Activated B cell treated with CpG ODN at 0.5 μM for 24 hours (primary cell): ENCODE results near the gene ACKR1. TPM values are rescaled to one million over a fixed set of nuclear protein-coding genes. Genes with fewer than 3 reads are reported as not detected.
A peak's percentile ranks its signal among the peaks of the same experiment; 100 is the strongest.

Experiments
- ATAC-seq: fragments of 200-7000 bp; cut with Tn5 transposase; one replicate; pipeline ENCODE4 v1.10.0; 2021; ENCODE audit warnings: low read depth, mild to moderate bottlenecking, moderate library complexity
- CTCF ChIA-PET: fragments of 350-600 bp; sonication (Branson Sonifier 250); formaldehyde crosslinking; loops from one replicate; lab custom pipeline; 2021; ENCODE audit warnings: antibody characterized with exemption; lab: Charles Lee
- POLR2A ChIA-PET: fragments of 350-600 bp; sonication (Branson Sonifier 250); formaldehyde crosslinking; loops from one replicate; lab custom pipeline; 2021; ENCODE audit warnings: antibody characterized with exemption; lab: Charles Lee
- DNase-seq: peaks from one replicate; pipeline ENCODE4 v3.0.0; 2022
- H3K27ac Mint-ChIP-seq: one replicate; pipeline ENCODE4 v1.8.0; 2020; ENCODE audit warnings: mixed read lengths
- H3K27me3 Mint-ChIP-seq: one replicate; pipeline ENCODE4 v1.8.0; 2021; ENCODE audit warnings: mixed read lengths
- H3K36me3 Mint-ChIP-seq: one replicate; pipeline ENCODE4 v1.8.0; 2021; ENCODE audit warnings: low read depth, mixed read lengths
- H3K4me1 Mint-ChIP-seq: one replicate; pipeline ENCODE4 v1.8.0; 2021; ENCODE audit warnings: mixed read lengths
- H3K4me3 Mint-ChIP-seq: one replicate; pipeline ENCODE4 v1.8.0; 2020; ENCODE audit warnings: mild to moderate bottlenecking, mixed read lengths
- H3K9me3 Mint-ChIP-seq: one replicate; pipeline ENCODE4 v1.8.0; 2020; ENCODE audit warnings: mixed read lengths
- intact Hi-C: fragments of 100-400 bp; cut with micrococcal nuclease; formaldehyde crosslinking; loops from one replicate; pipeline ENCODE4 v1.15.1; 2024
- total RNA-seq: library from RNA; stranded (reverse); gene quantifications from 2 replicates; pipeline ENCODE4 v1.2.3, GENCODE V29; 2022
- TF ChIP-seq, protein P1 (sequence below): fragments of 200-600 bp; IDR thresholded peaks from one replicate; pipeline ENCODE4 v1.8.0; 2022; ENCODE audit warnings: antibody characterized with exemption, mild to moderate bottlenecking

Gene ACKR1, protein sequence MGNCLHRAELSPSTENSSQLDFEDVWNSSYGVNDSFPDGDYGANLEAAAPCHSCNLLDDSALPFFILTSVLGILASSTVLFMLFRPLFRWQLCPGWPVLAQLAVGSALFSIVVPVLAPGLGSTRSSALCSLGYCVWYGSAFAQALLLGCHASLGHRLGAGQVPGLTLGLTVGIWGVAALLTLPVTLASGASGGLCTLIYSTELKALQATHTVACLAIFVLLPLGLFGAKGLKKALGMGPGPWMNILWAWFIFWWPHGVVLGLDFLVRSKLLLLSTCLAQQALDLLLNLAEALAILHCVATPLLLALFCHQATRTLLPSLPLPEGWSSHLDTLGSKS
- 0.18 TPM in 1 of 2 replicates, not detected in the other for total RNA-seq

DNA sequence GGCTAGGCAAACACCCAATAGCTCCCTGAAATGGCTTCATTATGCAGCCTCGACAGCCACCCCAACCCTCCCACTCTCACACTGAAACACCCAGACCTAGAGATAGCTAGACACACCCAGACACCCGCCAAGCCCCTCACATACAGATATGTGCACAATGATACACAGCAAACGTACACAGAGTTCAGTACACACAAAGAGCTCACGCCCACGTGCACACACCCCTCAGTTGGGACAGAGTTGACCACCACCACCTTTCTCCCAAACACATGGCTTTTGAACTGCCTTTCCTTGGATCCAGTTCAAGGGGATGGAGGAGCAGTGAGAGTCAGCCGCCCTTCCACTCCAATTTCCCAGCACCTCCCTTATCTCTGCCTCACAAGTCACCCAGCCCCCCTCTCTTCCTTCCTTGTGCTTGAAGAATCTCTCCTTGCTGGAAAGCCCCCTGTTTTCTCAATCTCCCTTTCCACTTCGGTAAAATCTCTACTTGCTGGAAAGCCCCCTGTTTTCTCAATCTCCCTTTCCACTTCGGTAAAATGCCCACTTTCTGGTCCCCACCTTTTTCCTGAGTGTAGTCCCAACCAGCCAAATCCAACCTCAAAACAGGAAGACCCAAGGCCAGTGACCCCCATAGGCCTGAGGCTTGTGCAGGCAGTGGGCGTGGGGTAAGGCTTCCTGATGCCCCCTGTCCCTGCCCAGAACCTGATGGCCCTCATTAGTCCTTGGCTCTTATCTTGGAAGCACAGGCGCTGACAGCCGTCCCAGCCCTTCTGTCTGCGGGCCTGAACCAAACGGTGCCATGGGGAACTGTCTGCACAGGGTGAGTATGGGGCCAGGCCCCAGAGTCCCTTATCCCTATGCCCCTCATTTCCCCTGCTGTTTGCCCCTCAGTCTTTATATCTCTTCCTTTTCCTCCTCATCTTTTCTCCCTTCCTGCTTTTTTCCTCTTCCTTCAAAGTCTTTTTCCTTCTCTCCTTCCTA is at the start of gene ACKR1:
Gene ACKR1 (plus strand): TSS at position 715 of the 981 bp plus-strand sequence. CDS start 85 bp downstream, at position 800.
- H3K9me3 Mint-ChIP-seq: no peaks in the 10 kb centered on the region
- ATAC-seq: no peak
- H3K4me1 Mint-ChIP-seq: peaks cover 2% of the 10 kb centered on the region
- peaks cover 58% of the 10 kb centered on the region for H3K27me3 Mint-ChIP-seq
- no peak for DNase-seq
- TF ChIP-seq, protein P1, sequence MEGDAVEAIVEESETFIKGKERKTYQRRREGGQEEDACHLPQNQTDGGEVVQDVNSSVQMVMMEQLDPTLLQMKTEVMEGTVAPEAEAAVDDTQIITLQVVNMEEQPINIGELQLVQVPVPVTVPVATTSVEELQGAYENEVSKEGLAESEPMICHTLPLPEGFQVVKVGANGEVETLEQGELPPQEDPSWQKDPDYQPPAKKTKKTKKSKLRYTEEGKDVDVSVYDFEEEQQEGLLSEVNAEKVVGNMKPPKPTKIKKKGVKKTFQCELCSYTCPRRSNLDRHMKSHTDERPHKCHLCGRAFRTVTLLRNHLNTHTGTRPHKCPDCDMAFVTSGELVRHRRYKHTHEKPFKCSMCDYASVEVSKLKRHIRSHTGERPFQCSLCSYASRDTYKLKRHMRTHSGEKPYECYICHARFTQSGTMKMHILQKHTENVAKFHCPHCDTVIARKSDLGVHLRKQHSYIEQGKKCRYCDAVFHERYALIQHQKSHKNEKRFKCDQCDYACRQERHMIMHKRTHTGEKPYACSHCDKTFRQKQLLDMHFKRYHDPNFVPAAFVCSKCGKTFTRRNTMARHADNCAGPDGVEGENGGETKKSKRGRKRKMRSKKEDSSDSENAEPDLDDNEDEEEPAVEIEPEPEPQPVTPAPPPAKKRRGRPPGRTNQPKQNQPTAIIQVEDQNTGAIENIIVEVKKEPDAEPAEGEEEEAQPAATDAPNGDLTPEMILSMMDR: no peak
- intact Hi-C loops: no loop called here
- H3K36me3 Mint-ChIP-seq: no peaks in the 10 kb centered on the region
- no peak within 1 kb of the TSS for H3K27ac Mint-ChIP-seq
- ChIA-PET POLR2A (no interaction called here), CTCF (interaction anchor here (1.4 kb wide), 1 partner anchor 9 kb away, joined by 6 read pairs; no protein-coding TSS in a partner anchor)
- no peak within 1 kb of the TSS for H3K4me3 Mint-ChIP-seq

DNA sequence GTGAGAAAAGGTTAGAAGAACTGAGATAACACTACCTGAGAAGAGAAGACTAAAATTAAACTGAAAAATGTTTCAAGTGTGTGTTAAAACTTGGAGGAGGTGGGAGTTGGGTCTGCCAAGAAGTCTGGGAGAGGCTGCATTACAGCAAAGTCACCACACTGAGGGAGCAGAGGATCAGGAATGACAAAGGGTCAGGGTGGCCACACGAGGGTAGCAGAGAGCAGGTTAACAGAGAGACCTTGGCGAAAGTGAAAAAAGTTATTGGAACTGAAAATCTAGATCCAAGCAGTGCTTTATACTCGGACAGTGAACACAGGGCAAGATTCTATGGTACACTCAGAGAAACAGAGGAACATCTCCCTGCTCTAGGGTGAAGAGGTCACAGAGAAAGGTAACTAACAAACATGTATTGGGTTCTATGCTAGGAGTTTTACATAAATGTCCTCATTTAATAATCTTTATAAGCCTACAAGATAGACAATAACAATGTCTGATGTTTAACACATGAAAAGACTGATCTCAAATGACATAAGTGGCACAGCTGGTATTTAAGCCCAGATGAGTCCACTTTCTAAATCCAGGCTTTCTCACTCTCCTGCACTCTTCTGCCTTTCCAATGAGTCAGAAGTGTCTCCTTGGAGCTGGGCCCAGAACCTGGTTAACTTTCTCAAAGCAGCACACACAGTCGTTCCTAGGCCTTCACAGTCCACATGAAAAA is 43.5 kb upstream of the ACKR1 start:
- peaks cover 8% of the 10 kb centered on the region for H3K36me3 Mint-ChIP-seq
- H3K9me3 Mint-ChIP-seq: no peaks in the 10 kb centered on the region
- H3K27ac Mint-ChIP-seq: no peak overlapping the region
- no peaks in the 10 kb centered on the region for H3K27me3 Mint-ChIP-seq
- peak; percentile 98 for ATAC-seq
- ChIA-PET CTCF (interaction anchor here (1.1 to 7.4 kb wide), 13 partner anchors 9 to 846 kb away, joined by 3 to 113 read pairs (median 4); no protein-coding TSS in a partner anchor), POLR2A (no interaction called here)
- TF ChIP-seq, protein P1: peak; percentile 38
- peaks cover 7% of the 10 kb centered on the region for H3K4me1 Mint-ChIP-seq
- intact Hi-C loops: loop anchor here (1.0 to 2.0 kb wide), 4 partner anchors 37 to 846 kb away; no protein-coding TSS in a partner anchor
- no peak overlapping the region for H3K4me3 Mint-ChIP-seq
- DNase-seq: peak; percentile 49

DNA sequence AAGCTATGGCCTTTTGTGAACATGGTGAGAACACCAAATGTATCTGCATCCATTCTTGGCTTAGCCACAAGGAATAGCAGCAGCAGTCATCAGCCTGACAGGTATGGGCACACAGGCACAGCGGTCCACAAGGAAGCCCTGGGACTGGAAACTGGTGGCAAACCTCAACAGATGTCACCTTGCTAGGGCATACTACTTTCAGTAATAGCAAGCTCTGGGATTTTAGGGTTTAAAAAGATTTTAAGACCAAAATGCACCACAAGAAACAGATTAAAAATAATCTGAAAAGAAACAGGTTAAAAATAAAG is 43.0 kb upstream of the ACKR1 start:
- ATAC-seq (no peak), DNase-seq (no peak)
- peaks cover 8% of the 10 kb centered on the region for H3K36me3 Mint-ChIP-seq
- H3K4me3 Mint-ChIP-seq: no peak overlapping the region
- H3K27me3 Mint-ChIP-seq: no peaks in the 10 kb centered on the region
- intact Hi-C loops: loop anchor here (1.0 to 2.0 kb wide), 4 partner anchors 37 to 845 kb away; no protein-coding TSS in a partner anchor
- H3K9me3 Mint-ChIP-seq: no peaks in the 10 kb centered on the region
- CTCF ChIA-PET: interaction anchor here (1.1 to 7.4 kb wide), 9 partner anchors 9 to 49 kb away, joined by 3 to 113 read pairs (median 5); no protein-coding TSS in a partner anchor
- POLR2A ChIA-PET: no interaction called here
- H3K27ac Mint-ChIP-seq: no peak overlapping the region
- peaks cover 7% of the 10 kb centered on the region for H3K4me1 Mint-ChIP-seq
- TF ChIP-seq, protein P1: no peak

DNA sequence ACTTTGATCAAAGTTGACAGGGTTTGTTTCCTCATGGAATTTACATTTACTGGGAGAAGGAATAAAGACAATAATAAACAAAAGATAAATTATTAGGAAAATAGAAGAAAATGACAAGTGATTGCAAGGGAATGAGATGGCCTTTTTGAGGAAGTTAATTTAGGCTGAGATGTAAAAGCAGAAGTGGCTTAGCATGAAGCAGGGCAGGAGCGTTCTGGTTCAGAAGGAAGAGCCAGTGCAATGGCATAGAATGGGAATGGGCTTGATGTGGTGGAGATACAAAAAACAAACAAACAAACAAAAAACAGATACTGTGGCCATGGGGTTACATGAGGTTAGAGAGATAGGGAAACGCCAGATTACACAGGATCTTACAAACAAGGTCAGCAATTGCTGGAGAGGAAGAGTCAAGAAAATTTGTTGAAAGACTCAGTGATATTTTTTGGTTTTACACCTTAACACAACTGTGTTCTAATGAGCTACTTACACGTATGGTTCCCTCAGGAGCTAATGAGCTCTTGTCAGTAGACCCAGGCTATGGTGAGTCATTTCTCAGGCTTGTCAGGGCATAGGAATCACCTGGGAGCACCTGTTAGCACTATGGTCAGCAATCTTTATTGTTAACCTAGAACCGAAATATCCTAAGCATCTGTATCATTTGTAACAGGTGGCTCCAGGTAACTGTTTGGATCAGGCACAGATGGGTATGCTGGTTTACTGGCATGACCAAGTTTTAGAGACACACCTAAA is 42.0 kb upstream of the ACKR1 start:
- peaks cover 3% of the 10 kb centered on the region for H3K36me3 Mint-ChIP-seq
- peaks cover 7% of the 10 kb centered on the region for H3K4me1 Mint-ChIP-seq
- TF ChIP-seq, protein P1: no peak
- no peak overlapping the region for H3K4me3 Mint-ChIP-seq
- H3K27me3 Mint-ChIP-seq: no peaks in the 10 kb centered on the region
- DNase-seq: no peak
- CTCF ChIA-PET: interaction anchor here (1.1 to 7.4 kb wide), 5 partner anchors 8 to 48 kb away, joined by 3 to 113 read pairs (median 5); no protein-coding TSS in a partner anchor
- intact Hi-C loops: no loop called here
- ATAC-seq: no peak
- POLR2A ChIA-PET: no interaction called here
- no peak overlapping the region for H3K27ac Mint-ChIP-seq
- H3K9me3 Mint-ChIP-seq: no peaks in the 10 kb centered on the region
